Mammary epithelial cell (primary cell): ENCODE measurements around the gene GRIN2C.

Experiments
- CTCF ChIP-seq, 2 donors: IDR thresholded peaks in 1 of 2; conservative IDR thresholded peaks in 1 of 2; 2 replicates each; pipeline ENCODE4 v1.5.1; 2011 to 2012; ENCODE audit warnings: inconsistent platforms in 2 of 2, low read length in 2 of 2, mild to moderate bottlenecking in 2 of 2, control low read depth in 1 of 2, low read depth in 1 of 2; ENCODE audit not compliant: insufficient read depth in 1 of 2; ENCODE audit errors: extremely low read depth in 1 of 2
- EZH2 ChIP-seq: IDR thresholded peaks from 2 replicates; pipeline ENCODE4 v1.6.1; 2012; ENCODE audit warnings: low read length, inconsistent platforms, borderline replicate concordance

GRCh38 chr17:74807925-74808324 lies 51.8 kb downstream of the GRIN2C start:
- TF ChIP-seq CTCF (conservative IDR thresholded peaks at IDR 0.05 in 1 of 2, IDR thresholded peaks at IDR 0.05 in 1 of 2; ENCODE audit: extremely low read depth in 1 of 2, insufficient read depth in 1 of 2, low read depth in 1 of 2, low read length in 2 of 2) (no peak), EZH2 (no peak)
